Tibial nerve (tissue), 4 donors: ENCODE data around the gene LAMTOR5. TPM values are rescaled to one million over a fixed set of nuclear protein-coding genes. Genes with fewer than 3 reads are reported as not detected.
"Not testable (repeated sequence)": the region's sequence is repeated elsewhere in the genome, so short reads cannot be mapped to it uniquely, and the experiment has no call there.

Source experiments
- DNase-seq, 2 donors: peaks; one replicate each; pipeline ENCODE4 v3.0.0-alpha.2; 2019; ENCODE audit warnings: low spot score in 2 of 2
- H3K27ac ChIP-seq, 4 donors: fragments of 200-600 bp; sonication (generic) in 3 of 4; one replicate each; pipeline ENCODE4 v1.5.1; 2017 to 2019; ENCODE audit warnings: mild to moderate bottlenecking in 1 of 4
- H3K27me3 ChIP-seq, 2 donors: fragments of 200-600 bp; sonication (generic) in 1 of 2; one replicate each; pipeline versions ENCODE4 v1.5.1 to v1.6.0; 2017 to 2019
- H3K36me3 ChIP-seq, 3 donors: fragments of 200-600 bp; sonication (generic); one replicate each; pipeline ENCODE4 v1.5.1; 2018 to 2019
- H3K4me1 ChIP-seq, 4 donors: fragments of 200-600 bp; sonication (generic) in 3 of 4; one replicate each; pipeline ENCODE4 v1.5.1; 2017 to 2019
- H3K4me3 ChIP-seq, 4 donors: fragments of 200-600 bp; sonication (generic) in 3 of 4; one replicate each; pipeline ENCODE4 v1.5.1; 2017 to 2019; ENCODE audit warnings: mild to moderate bottlenecking in 1 of 4, moderate library complexity in 1 of 4
- H3K9me3 ChIP-seq, 4 donors: fragments of 200-600 bp; sonication (generic) in 3 of 4; one replicate each; pipeline ENCODE4 v1.5.1; 2017 to 2019
- EP300 ChIP-seq, 2 donors: sonication (generic); formaldehyde crosslinking; IDR thresholded peaks; one replicate each; pipeline ENCODE4 v1.6.1; 2017; ENCODE audit warnings: antibody characterized with exemption in 2 of 2, mild to moderate bottlenecking in 1 of 2
- POLR2A ChIP-seq, 2 donors: fragments of 450-650 bp; IDR thresholded peaks; one replicate each; pipeline ENCODE4 v1.6.1; 2017; ENCODE audit warnings: antibody characterized with exemption in 2 of 2, mild to moderate bottlenecking in 2 of 2, moderate library complexity in 2 of 2
- WGBS, 2 donors: methylation state at CpG; one replicate each; pipeline ENCODE4 v1.1.5; 2018; 5-methylcytosine and 5-hydroxymethylcytosine counted together
- total RNA-seq, 4 donors: library from RNA; depleted of rRNA; stranded (reverse); fragments of >200 nt; gene quantifications; one replicate each; pipeline ENCODE4 v1.1.0, GENCODE V29; 2016
- TF ChIP-seq, protein P1 (sequence below), 5 experiments: fragments of 200-600 bp in 3 of 5; fragments of 450-650 bp in 2 of 5; sonication (generic) in 3 of 5; IDR thresholded peaks; one replicate each; pipeline ENCODE4 v1.5.1; 2016 to 2019; ENCODE audit warnings: antibody characterized with exemption in 5 of 5, mild to moderate bottlenecking in 3 of 5, moderate library complexity in 2 of 5

LAMTOR5 gene
- total RNA-seq, 4 donors from 2014 or later, result 62.6 to 74.7 (median 67.7) TPM

DNA sequence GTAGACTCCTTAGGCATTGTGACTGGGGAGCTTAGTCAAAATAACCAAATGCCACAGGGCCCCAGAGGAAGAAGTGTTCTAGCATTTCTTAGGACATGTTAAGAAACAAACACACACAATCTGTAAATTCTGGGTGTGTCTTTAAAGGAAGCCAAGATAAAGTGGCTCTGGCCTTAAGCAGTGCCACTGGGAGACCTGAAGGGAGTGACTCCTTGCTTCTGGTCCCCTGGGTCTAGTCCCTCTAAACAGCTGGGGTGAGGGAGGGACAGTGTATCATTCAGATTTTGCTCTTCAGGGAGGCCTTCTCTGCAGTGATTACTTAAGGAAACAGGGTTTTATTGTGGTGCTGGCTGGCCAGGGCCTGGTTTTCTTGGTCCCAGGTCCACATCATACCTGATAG is 34.4 kb upstream of the LAMTOR5 start:
- no peak for DNase-seq
- H3K27ac ChIP-seq, result peak overlapping the region in 1 of 4 donors; percentile 38
- no peak for TF ChIP-seq EP300 (IDR thresholded peaks at IDR 0.05)
- TF ChIP-seq, protein P1, sequence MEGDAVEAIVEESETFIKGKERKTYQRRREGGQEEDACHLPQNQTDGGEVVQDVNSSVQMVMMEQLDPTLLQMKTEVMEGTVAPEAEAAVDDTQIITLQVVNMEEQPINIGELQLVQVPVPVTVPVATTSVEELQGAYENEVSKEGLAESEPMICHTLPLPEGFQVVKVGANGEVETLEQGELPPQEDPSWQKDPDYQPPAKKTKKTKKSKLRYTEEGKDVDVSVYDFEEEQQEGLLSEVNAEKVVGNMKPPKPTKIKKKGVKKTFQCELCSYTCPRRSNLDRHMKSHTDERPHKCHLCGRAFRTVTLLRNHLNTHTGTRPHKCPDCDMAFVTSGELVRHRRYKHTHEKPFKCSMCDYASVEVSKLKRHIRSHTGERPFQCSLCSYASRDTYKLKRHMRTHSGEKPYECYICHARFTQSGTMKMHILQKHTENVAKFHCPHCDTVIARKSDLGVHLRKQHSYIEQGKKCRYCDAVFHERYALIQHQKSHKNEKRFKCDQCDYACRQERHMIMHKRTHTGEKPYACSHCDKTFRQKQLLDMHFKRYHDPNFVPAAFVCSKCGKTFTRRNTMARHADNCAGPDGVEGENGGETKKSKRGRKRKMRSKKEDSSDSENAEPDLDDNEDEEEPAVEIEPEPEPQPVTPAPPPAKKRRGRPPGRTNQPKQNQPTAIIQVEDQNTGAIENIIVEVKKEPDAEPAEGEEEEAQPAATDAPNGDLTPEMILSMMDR (IDR thresholded peaks at IDR 0.05), result no peak
- TF ChIP-seq POLR2A (IDR thresholded peaks at IDR 0.05), result no peak
- no peak overlapping the region for H3K4me3 ChIP-seq
- no peaks in the 10 kb centered on the region for H3K27me3 ChIP-seq
- no peaks in the 10 kb centered on the region for H3K9me3 ChIP-seq
- H3K36me3 ChIP-seq, result no peaks in the 10 kb centered on the region
- peaks cover 0 to 7% (median 2%) of the 10 kb centered on the region in 4 donors for H3K4me1 ChIP-seq

DNA sequence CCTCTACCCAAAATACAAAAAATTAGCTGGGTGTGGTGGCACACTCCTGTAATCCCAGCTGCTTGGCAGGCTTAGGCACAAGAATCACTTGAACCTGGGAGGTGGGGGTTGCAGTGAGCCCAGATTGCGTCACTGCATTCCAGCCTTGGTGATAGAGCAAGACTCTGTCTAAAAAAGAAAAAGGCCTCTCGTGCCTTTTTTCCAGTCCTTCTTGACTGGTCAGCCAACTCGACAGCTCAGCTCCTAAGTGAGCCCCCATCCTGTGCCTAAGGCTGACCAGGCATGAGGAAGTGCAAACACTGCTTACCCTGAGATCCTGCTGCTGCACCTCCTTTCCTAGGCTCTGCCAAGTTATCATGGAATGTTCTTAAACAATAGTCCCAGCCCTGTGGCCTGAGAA is 33.4 kb upstream of the LAMTOR5 start:
- Histone ChIP-seq H3K36me3 (no peaks in the 10 kb centered on the region), H3K27me3 (no peaks in the 10 kb centered on the region), H3K9me3 (no peaks in the 10 kb centered on the region), H3K4me1 (peaks cover 0 to 14% (median 2%) of the 10 kb centered on the region in 4 donors), H3K27ac (peak overlapping the region in 1 of 4 donors; percentile 63), H3K4me3 (no peak overlapping the region)
- TF ChIP-seq POLR2A (IDR thresholded peaks at IDR 0.05), result no peak
- no peak for TF ChIP-seq EP300 (IDR thresholded peaks at IDR 0.05)
- TF ChIP-seq, protein P1 (IDR thresholded peaks at IDR 0.05), result no peak
- DNase-seq, result peak in 1 of 2 donors; percentile 44
- WGBS, 2 donors, result 38 to 49% methylated on average over 3 of the region's 3 CpGs

DNA sequence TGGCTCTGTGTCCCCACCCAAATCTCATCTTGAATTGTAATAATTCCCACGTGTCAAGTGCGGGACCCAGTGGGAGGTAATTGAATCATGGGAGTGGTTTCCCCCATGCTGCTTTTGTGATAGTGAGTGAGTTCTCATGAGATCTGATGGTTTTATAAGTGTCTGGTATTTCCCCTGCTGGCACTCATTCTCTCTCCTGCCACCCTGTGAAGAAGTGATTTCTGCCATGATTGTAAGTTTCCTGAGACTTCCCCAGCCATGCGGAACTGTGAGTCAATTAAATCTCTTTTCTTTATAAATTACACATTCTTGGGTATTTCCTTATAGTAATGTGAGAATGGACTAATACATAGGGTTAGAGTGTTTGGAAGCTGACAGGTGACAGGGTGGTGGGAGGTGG is 32.4 kb upstream of the LAMTOR5 start:
- H3K9me3 ChIP-seq, H3K4me3 ChIP-seq, H3K27me3 ChIP-seq, H3K27ac ChIP-seq, H3K36me3 ChIP-seq, DNase-seq: not testable (repeated sequence)
- peaks cover 0 to 14% (median 2%) of the 10 kb centered on the region in 4 donors for H3K4me1 ChIP-seq
- 72 to 95% methylated on average over 3 of the region's 3 CpGs for WGBS, 2 donors

DNA sequence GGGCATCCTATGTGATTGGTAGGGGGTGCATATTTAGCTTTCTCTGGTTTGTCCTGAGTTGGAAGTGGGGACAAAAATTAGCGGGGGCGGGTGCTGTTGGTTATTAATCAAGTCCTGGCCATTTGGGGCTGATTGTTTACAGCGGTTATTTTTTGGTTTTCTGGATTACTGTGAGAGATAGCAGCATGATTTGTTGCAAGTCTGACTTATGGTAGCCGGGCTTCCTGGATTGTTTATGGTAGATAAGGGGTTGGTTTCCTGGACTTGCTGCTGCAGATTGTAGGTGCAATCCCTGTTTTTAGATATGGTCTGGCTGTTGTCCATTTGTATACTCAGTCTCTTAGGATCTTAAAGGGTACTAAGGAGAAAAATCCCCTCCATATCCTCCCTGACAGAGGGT is 31.4 kb upstream of the LAMTOR5 start:
- 80 to 86% methylated on average over 4 of the region's 4 CpGs for WGBS, 2 donors
- Histone ChIP-seq H3K4me3 (no peak overlapping the region), H3K9me3 (no peaks in the 10 kb centered on the region), H3K36me3 (no peaks in the 10 kb centered on the region), H3K27ac (no peak overlapping the region), H3K27me3 (no peaks in the 10 kb centered on the region), H3K4me1 (peaks cover 0 to 14% (median 2%) of the 10 kb centered on the region in 4 donors)
- TF ChIP-seq, protein P1 (IDR thresholded peaks at IDR 0.05), result no peak
- TF ChIP-seq POLR2A (IDR thresholded peaks at IDR 0.05) (no peak), EP300 (IDR thresholded peaks at IDR 0.05) (no peak)
- DNase-seq, result no peak

DNA sequence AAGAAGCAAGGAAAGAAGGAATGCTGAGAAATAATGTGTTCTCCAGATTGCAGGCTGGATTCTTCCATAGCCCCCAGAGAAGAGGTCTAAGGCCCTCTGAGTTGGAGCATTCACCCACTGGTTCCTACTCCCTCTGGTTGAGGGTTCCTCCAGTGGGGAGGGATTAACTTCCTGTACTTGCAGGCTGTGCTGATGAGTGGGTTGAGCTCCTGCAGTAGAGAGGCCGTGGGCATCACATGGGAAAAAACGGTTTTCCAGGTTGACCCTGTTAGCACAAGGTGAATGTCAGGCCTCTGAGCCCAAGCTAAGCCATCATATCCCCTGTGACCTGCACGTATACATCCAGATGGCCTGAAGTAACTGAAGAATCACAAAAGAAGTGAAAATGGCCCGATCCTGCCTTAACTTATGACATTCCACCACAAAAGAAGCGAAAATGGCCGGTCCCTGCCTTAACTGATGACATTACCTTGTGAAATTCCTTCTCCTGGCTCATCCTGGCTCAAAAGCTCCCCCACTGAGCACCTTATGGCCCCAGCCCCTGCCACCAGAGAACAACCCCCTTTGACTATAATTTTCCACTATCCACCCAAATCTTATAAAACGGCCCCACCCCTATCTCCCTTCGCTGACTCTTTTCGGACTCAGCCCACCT is 30.3 kb upstream of the LAMTOR5 start:
- 75 to 76% methylated on average over 9 of the region's 9 CpGs for WGBS, 2 donors
- not testable (repeated sequence) for H3K27ac ChIP-seq, H3K4me3 ChIP-seq, DNase-seq, H3K9me3 ChIP-seq, H3K36me3 ChIP-seq, H3K27me3 ChIP-seq
- H3K4me1 ChIP-seq, result peaks cover 0 to 14% (median 2%) of the 10 kb centered on the region in 4 donors

DNA sequence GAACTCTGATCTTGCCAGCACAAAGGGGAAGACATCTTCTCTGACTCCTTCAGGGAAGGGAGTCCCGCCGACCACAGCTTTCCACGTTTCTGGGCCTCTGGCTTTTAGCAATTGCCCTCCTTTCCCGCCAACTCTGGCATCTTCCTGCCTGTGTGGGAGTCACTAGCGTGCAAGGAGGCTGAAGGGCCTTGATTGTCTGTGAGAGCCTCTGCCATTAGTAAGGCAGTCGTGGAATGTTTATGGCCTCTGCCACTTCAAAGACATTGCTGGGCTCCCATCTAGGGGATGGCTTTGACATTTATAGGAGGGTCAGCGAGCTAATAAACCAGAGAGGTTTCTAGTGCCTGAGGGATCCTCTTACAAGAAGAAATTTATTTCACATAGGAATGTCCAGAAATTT is 29.1 kb upstream of the LAMTOR5 start:
- no peaks in the 10 kb centered on the region for H3K27me3 ChIP-seq
- H3K36me3 ChIP-seq, result no peaks in the 10 kb centered on the region
- peak overlapping the region in 1 of 4 donors; percentile 57 for H3K27ac ChIP-seq
- H3K9me3 ChIP-seq, result no peaks in the 10 kb centered on the region
- 25 to 39% methylated on average over 7 of the region's 7 CpGs for WGBS, 2 donors
- H3K4me3 ChIP-seq, result no peak overlapping the region
- TF ChIP-seq POLR2A (IDR thresholded peaks at IDR 0.05) (no peak), EP300 (IDR thresholded peaks at IDR 0.05) (no peak)
- TF ChIP-seq, protein P1 (IDR thresholded peaks at IDR 0.05), result no peak
- H3K4me1 ChIP-seq, result peaks cover 0 to 14% (median 2%) of the 10 kb centered on the region in 4 donors
- no peak for DNase-seq
